HG02938 (cell line): ENCODE measurements around the gene JMJD8.

Experiments
- ATAC-seq: cut with Tn5 transposase; IDR thresholded peaks from one replicate; pipeline ENCODE4 v1.9.1; 2021; ENCODE audit warnings: mild to moderate bottlenecking, moderate library complexity; ENCODE audit not compliant: unreplicated experiment

JMJD8 gene

DNA sequence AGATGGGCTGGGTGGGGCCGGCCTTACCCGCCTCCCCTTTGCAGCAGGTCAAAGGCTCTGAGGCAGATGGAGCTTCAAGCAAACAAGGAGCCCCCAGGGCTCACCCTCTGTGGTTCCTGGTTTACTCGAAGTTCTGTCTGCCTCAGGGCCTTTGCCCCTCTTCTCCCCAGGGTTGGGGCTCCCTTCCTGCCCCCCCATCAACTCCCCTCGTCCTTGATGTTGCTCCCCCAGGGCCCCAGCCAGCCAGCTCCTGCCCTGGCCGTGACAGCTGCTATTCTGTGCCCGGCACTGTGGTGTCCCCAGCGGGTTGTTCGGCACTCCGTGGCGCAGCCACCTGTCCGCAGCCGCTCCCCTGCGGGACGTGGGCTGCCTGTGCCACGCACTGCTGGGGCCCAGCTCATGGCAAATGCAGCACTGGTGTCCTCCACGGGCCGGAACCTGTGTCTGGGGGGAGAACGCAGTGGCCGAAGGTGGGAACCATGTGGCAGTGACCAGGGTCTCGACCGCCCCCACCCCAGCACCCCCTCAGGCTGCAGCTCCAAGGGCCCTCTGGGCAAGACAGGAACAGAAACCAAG, 26.5 kb upstream of the JMJD8 start:
- ATAC-seq = no peak

DNA sequence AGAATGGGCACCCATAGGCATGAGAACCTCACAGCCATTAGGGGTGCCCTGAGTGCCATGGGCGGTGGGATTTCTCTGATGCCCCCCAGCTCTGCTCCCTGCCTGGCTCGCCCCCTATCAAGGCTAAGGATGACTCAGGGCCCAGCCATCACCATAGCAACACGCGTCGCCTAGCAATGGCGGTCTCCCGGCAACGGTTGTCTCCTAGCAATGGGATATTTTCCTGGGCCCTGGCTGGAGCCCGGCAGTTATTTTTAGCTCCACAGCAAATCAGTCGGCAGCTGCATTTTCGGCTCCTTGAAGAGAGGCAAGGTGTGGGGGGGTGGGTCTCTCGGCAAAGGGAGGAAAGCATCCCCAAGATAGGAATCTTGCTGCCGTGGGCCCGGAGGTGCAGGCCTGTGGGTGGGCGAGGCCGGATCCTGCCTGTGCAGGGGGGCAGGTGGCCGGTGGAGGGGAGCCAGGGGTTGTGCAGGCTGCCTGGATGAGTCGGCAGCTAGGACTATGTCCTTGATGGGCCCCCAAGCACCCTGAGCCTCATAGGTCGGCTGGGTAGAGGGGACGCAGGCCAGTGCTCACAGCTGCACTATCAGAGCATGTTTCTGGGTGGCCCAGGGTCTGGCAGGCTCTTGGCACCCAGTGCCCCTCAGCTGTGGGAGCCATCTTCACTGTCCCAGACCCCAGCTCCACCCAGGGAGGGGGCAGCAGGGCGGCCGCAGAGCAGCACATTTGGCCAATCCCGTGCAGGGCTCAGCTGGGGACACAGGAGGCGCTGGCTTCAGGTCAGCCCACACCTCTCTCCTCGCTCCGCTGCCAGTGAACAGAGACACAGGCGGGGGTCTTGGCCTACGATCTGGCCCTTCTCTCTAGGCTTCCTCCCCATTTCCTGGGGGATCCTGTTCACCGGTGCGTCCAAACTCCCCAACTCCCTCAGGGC, 25.7 kb upstream of the JMJD8 start:
- no peak for ATAC-seq

DNA sequence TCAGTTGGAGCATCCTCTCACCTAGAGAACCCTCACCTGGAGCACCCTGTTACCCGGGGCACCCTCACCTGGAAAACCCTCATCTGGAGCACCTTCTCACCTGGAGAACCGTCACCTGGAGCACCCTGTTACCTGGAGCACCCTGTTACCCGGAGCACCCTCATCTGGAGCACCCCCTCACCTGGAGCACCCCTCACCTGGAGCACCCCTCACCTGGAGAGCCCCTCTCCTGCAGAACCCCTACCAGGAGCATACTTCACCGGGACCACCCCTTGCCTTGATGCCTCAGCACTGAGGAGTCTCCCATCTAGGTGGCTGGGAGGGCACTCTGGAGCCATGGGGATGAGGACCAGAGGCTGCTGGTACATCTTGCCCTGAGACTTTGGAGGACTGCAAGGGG, 24.8 kb upstream of the JMJD8 start:
- ATAC-seq = no peak

DNA sequence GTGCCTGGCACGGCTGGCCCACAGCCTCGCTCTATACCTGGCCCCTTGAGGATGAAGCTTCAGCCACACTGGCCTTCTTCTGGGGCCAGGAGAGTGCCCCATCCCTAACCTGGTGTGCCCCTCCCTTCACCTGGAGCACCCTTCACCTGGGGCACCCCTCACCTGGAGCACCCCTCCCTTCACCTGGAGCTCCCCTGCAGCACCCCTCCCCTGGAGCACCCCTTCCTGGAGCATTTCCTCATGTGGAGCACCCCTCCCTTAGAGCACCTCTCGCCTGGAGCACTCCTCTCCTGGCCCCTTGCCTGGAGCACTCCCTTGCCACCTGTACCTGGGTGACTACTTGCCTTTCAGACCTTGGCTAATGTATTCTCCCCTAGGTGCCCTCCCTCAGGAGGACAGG, 23.9 kb upstream of the JMJD8 start:
- no peak for ATAC-seq

DNA sequence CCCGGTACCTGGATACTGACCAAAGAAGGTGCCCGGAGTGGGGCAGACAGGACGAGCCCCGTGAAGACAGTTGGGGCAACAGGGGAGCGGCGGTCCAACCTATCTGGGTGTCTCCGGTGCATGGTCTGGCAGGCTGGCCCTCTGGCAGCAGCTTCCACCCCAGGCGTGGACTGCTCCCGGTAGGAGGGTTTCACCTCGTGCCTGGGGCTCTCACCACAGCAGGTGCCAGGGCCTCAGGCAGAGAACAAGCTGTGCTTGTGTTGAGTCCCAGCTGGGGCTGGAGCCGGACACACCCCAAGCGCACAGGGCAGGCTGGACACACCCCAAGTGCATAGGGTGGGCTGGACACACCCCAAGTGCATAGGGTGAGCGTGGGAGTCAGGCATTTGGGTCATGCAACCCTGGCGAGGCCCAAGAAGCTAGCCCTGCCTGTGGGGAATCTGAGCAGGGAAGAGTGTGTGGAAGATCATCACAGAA, 23.0 kb upstream of the JMJD8 start:
- ATAC-seq = no peak

DNA sequence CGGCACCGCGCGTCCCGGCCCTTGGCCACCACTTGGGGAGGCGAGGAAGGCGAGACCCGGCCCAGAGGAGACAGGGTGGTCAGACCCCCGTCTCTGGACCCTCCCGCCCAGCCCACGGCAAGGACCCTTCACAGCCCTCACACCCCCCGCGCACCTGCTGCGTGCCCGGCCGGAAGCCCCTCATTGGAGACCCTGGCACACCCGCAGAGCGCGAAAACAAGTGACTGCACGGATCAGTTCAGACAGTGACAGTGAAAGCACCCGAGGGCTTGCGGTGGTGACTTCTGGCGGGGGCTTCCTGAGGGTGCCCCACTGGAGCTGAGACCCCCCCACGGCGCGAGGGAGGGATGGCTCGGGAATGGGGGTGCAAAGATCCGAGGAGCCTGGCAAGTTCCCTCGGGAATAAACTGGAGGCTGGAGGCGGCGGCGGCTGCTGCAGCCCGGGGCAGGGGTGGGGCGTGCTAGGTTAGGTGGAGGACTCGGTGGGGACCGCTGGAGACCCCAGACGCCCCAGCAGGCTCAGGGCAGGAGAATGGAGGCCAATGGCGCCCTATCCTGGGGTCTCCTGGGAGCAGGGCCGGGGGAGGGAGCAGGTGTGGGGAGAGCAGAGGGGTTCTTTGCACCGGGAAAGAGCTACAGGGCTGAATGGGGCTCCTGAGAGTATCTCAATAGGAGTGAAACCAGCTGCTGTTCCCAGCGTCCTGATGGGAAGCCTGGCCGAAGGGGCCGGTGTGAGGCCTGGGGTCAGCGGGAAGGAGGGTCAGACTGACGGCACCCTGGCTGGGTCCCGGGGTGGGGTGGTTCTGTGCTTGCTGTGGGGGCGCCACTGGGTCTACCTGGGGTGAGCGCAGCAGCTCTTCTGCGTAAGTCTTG, 22.3 kb upstream of the JMJD8 start:
- no peak for ATAC-seq

DNA sequence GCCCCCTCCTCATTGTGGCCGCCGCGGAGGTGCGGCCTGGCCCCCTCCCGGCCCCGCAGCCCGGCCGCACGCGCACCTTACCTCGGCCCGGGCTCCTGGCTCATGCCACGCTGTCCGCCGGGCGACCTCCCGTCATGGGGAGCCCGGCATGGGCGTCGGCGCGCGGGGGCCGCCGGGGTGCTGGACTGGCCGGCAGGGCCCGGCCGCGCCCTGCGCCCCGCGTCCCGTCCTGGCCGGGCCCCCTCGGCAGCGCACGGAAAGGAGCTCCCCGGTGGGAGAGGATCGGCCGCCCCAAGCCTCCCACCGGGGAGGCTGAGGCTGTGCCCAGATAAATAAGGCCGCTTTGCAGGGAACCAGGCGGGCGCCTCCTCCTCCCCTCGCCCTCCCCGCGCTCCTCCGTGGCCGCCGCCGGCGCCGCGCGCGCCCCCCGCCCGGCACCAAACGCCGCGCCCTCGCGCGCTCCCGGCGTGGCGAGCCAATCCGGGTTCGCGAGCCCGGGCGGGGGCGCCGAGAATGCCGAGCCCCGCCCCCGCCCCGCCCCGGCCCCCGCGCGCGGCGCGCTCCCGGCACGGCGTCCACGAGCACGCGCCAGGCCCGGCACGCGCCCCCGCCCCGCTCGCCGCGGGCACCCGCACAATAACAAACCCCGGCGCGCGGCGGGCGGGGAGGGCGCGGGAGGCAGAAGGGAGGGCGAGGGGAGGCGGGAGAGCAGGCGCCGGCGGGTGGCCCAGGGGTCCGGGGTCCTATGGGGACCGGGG, 21.5 kb upstream of the JMJD8 start, which contains the start of gene FBXL16:
Gene FBXL16, minus strand, starts transcription at position 371 of the 758 bp plus-strand sequence. CDS start 8,396 bp downstream, outside the sequence.
- no peak for ATAC-seq

DNA sequence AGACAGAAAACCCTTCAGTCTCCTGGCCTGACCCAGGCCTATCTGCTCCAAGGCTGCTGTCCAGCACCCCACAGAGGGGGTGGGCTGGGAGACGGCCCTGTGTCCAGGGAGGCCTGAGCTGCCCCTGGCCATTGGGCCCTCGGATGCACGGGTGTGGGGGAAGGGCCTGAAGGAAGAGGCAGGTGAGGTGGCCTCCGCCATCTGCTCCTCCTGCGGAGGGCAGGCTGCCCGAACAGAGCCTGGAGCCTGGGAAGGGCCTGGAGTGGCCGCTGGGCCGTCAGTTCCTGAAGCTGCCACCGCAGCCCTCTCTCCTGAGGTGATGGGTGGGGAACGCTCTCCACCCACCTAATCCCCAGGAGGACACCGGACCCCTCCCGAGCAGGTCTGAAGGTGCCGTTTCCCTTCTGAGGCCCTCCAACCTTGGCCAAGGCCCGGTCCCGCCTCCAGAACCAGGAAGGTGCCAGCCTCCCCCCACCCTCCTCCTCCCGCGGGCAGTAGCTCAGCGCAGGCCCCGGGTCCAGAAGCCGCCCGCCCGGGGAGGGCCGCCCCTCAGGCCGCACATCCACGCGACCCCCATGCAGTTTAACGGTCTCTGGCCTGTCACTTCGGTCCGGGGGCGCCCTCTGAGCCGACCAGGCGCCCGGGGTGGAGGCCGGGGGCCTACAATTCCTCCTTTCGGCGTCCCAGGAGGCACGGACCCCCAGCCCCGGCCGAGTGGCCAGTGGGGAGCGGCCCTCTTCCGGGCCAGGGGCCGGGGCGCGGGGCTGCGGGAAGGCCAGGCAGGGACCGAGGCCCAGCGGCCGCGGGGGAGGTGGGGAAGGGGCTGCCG, 20.6 kb upstream of the JMJD8 start:
- ATAC-seq = no peak

DNA sequence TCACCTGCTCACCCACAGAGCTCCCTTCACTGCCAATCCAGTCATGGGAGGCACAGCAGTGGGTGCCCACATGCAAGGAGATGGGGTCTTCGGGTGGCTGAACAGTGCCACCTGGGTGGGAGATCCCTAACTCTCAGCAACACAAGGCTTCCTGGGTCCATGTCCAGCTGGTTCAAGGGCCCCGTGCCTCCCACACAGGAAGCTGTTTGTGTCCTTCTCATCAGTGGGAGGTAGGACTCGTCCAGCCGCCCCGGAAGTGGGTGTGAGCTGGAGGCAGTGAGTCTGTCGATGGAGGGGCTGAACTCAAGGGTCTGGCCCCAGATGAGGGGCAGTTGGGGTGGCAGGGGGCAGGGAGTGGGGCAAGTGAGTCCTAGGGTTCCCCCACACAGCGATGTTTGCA, 19.9 kb upstream of the JMJD8 start:
- ATAC-seq = no peak

DNA sequence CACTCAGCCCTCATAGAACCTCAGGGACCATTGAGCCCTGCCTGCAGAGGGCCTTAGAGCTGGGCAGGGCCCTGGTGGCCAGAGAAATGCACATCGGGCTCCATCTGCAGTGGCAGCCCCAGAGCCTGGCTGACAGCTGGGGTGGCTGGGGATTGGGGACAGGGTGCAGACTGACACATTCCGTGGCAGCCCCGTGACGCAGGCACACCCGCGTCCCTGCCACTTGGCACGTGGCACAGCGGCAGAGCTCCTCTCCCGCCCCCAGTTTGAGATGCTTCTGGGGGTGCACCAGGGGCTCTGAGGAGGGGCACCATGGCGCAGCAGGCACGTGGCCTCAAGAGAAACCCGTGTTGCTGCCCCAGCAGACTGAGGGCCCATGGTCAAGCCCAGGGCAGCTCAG, 19.3 kb upstream of the JMJD8 start:
- no peak for ATAC-seq

DNA sequence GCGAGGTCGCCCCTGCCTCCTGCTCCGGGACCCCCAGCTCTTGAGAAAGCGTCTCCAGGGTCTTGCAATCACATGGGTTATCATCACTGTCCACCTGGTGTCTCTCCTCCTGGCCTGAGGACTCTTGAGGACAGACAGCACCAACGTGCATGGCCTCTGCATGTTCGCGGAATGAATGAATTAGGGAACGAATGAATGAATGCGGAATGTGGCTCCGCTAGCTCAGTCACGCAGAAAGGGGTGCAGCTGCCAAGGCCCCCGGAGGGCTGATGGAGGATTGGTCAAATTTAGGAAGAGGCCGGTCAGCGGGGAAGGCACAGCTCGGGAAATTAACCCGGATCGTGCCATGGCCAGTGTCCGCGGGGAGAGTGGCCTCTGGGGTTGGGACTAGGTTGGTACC, 18.2 kb upstream of the JMJD8 start:
- ATAC-seq = no peak

DNA sequence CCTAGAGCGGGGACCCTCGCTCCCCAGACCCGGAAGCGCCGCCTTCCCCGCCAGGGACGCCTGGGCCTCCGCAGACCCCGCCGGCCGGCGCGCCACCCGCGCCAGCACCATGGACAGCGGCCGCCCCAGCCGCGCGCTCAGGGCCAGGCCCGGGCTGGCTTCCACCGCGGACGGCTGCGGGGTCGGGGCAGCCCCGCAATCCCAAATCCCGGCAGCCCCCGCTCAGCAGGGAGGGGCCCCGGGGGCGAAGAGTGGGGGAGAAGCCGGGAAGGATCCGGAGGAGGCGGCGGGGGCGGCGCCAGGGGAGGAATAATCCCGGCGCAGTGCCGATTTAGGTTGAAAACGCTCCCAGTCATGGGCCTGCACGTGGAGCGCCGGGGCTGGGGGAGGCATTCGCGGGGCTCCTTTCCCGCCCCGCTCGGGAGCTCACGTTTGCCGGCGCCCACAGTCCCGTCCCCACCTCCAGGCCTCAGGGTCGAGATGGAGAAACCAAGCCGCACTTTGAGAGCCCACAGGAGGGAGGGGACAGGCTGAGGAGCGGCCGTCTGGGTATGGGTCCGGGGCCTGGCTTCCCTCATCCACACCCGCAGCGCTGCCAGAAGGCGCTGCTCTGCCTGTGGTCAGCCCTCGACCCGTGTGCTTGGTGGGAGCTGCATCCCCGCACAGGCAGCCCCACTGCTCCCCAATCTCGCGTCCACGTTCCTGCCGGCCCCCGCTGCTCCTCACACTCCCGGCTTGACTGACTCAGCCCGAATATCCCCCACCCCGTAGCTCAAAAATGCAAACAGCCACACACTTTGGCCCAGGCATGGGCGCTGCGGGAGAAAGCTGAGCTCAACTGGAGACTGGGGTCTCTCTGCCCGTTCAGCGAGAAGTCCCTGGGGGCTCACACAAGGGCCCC, 16.8 kb upstream of the JMJD8 start:
- no peak for ATAC-seq

DNA sequence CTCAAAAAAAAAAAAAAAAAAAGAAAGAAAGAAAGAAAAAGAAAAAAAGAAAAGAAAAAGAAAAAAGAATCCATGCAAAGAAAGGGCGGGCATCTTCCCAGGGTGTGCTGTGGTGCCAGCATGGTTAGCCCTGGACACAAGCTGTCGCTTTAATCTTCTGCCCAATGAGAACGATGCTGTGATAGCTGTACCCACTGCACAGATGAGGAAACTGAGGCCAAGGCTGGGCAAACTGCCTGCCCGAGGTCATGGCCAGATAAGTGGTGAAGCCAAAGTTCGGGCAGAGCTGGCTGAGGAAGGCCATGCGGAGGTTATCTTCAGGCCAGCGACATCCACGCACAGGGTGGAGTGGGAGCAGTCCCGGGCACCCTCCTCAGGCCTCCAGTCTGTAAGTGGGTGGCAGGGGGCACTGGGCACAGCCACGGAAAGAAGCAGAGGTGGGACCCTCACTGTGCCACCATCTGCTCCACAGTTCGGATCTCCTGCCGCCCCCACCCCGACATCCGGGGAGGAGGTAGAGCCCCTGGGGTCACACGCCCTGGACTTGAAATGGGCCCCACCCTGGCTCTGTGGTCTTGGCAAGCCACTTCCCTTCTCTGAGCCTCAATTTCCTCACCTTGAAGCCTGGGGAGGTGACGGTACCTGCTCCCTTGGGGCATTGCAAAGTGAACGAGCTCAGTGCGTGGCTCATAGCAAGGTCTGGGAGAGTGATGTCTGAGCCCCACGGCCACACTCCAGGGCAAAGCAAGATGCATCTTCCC, 15.0 kb upstream of the JMJD8 start:
- ATAC-seq = no peak

DNA sequence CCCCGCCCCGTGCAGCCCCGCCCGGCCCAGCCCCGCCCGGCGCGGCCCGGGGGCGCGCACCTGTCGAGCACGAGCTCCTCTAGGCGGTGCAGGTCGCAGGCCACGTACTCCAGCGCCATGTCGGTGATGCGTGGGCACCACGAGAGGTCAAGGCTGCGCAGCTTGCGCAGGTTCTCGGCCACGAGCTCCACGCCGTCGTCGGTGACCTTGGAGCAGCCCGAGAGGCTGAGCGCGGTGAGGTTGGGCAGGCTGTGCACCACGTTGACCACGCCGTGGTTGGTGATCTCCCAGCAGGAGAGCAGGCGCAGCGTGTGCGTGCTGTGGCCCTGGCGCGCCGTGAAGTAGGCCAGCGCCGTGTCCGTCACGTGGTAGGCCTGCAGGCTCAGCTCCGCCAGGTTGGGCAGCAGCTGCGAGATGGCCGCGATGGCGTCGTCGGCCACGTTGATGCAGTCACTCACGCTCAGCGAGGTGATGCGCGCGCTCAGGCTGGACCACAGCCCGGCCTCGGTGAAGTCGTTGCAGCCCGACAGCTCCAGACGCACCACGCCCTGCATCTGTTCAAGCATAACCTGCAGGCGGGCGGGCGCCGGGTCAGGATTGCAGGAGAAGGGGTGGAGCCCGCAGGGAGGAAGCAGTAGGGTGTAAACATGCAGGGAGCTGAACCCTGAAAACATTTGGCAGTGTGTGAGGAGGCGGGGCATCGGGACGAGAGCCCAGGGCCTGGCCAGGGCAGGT, 11.4 kb upstream of the JMJD8 start:
- ATAC-seq = no peak

DNA sequence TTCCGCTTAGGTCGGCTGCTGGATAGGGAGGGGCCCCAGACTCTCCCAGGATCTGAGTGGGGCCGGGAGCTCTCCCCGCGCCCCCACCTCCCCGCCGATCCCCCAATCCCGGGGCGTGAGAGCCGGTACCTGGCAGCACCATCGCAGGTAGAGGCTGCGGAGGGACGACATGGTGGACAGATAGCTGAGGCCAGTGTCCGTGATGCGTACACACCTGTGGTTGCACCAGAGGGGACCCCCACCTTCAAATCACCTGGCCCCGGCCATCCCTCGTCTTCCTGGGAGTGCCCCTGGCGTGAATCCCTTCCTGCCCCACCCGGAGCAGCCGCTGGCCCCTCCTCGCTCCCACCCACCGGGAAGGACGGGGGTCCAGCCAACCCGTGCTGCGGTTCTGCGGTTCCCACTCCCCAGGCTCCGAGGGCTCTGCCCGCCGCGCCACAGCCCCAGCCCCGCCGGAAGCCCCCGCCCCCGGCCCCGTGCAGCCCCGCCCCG, 10.8 kb upstream of the JMJD8 start:
- ATAC-seq = no peak

DNA sequence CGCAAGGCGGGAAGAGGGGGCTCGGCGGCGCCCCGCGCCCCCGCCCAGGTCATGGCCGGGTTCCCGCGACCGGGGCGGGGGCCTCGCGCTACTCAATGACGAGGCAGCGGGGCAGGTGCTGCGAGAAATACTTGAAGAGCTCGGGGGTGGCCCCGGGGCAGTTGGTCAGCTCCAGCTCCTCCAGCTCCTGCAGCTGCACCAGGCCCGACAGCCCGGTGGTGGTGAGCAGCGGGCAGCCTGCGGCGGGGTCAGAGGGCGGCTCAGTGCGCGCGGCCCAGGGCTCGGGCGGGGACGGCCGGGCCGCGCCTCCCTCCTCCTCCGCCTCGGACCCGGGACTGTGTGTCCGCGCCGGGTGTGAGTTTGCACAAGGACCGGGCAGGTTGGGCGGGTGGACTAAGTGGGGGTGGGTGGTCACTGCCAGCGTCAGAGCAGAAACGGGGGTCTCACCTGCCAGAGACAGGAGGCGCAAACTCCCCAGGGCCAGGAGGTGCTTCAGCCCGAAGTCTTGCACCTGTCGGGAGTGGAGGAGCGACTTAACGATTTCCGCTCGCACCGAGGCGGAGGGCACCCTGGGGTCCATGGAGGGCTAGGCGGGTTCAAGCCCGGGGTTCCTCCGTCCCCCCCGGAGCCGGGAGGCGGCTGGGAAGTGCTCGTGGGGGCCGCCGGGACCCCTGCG, 10.2 kb upstream of the JMJD8 start:
- no peak for ATAC-seq

DNA sequence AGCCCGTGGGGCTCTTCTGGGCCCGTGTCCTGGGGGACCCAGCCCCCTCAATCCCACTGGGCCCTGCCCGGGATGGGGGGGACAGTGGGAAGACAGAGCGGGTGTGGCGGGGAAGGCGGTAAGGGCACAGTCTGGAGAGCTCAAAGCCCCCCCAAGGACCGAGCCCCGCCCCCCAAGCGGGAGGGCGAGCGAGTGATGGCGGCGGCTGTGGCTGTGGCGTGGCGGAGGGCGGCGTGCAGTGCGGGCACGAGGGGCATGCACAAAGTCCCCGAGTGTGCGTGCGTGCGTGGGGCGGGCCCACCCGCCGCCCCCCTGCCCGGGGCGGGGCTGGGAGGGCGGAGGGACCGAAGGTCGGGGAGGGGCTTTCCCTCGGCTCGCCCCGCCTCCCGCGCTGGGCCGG, 9.6 kb upstream of the JMJD8 start:
- ATAC-seq = no peak
